Activated CD4-positive, alpha-beta T cell treated with anti-CD3 and anti-CD28 coated beads for 4 hours (primary cell): ENCODE measurements around the gene VDAC1.
"Not testable (repeated sequence)": the region's sequence is repeated elsewhere in the genome, so short reads cannot be mapped to it uniquely, and the experiment has no call there.

Experiments
- DNase-seq, 2 donors: peaks; one replicate each; pipeline ENCODE4 v3.0.0-alpha.2; 2020

Gene VDAC1

DNA sequence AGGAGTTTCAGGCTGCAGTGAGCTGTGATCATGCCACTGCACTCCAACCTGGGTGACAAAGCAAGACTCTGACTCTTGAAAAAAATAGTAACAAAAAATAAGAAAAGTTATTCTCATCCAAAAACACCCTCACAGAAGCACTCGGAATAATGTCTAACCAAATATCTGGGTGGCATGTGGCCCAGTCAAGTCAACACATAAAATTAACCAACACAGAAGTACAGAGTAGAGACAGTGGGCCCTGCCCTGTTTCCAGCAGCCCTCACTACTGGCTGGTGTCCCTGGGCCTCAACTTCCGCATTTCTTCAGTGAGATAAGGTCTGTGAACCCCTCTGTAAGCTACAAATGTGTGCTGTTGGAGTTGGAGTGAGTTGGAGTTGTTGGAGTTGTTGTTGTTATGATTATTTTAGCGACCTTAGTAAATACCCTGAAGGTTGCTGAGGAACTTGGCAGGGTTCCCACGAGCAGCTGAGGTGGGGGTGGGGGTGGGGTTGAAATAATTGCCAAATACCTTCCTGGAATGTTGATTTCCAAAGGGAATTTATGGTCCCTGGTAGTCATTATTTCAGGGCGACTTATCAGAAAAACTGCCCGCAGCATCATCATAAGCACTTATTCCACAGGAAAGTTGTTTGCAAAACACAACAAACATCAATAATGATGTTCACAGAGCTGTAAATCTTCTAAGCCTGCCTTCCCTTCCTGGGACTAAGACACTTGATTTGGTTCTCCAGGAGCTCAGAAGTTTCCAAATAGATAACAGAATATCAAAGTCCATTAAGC is 66.5 kb downstream of the VDAC1 start:
- DNase-seq = no peak

DNA sequence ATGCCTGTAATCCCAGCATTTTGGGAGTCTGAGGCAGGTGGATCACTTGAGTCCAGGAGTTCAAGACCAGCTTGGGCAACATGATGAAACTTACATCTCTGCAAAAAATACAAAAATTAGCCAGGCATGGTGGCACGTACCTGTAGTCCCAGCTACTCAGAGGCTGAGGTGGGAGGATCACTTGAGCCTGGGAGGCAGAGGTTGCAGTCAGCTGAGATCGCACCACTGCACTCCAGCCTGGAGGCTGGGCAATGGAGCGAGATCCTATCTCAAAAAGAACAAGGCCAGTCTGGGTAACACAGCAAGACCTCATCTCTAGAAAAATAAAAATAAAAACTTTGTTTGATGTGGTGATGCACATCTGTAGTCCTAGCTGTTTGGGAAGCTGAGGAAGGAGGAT is 67.1 kb downstream of the VDAC1 start:
- DNase-seq = not testable (repeated sequence)

DNA sequence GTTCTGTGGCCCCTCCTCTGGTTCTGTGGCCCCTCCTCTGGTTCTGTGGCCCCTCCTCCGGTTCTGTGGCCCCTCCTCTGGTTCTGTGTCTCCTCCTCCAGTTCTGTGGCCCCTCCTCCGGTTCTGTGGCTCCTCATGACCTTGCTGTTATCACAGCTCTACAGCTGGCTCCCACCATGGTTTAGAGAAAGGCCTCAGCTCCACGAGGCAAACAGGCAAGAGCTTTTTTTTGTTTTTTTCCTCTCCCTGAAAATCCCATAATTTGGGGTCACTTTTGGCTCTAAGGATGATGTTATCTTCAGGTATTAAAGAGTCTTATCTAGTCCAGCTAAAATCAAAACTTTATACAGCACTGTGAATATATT is 68.1 kb downstream of the VDAC1 start:
- no peak for DNase-seq

DNA sequence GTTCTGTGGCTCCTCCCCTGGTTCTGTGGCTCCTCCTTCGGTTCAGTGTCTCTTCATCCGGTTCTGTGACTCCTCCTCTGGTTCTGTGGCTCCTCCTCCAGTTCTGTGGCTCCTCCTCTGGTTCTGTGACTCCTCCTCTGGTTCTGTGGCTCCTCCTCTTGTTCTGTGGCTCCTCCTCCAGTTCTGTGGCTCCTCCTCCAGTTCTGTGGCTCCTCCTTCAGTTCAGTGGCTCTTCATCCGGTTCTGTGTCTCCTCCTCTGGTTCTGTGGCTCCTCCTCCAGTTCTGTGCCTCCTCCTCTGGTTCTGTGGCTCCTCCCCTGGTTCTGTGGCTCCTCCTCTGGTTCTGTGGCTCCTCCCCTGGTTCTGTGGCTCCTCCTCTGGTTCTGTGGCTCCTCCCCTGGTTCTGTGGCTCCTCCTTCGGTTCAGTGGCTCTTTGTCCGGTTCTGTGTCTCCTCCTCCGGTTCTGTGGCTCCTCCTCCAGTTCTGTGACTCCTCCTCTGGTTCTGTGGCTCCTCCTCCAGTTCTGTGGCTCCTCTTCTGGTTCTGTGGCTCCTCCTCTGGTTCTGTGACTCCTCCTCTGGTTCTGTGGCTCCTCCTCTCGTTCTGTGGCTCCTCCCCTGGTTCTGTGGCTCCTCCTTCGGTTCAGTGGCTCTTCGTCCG is 68.7 kb downstream of the VDAC1 start:
- DNase-seq = not testable (repeated sequence)

DNA sequence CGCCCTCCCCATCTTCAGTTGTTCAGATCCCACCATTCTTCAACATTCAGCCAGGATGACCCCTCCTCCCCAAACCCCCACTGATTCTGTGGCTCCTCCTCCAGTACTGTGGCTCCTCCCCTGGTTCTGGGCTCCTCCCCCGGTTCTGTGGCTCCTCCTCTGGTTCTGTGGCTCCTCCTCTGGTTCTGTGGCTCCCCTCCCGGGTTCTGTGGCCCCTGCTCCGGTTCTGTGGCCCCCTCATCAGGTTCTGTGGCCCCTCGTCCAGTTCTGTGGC is 69.2 kb downstream of the VDAC1 start:
- DNase-seq = no peak

DNA sequence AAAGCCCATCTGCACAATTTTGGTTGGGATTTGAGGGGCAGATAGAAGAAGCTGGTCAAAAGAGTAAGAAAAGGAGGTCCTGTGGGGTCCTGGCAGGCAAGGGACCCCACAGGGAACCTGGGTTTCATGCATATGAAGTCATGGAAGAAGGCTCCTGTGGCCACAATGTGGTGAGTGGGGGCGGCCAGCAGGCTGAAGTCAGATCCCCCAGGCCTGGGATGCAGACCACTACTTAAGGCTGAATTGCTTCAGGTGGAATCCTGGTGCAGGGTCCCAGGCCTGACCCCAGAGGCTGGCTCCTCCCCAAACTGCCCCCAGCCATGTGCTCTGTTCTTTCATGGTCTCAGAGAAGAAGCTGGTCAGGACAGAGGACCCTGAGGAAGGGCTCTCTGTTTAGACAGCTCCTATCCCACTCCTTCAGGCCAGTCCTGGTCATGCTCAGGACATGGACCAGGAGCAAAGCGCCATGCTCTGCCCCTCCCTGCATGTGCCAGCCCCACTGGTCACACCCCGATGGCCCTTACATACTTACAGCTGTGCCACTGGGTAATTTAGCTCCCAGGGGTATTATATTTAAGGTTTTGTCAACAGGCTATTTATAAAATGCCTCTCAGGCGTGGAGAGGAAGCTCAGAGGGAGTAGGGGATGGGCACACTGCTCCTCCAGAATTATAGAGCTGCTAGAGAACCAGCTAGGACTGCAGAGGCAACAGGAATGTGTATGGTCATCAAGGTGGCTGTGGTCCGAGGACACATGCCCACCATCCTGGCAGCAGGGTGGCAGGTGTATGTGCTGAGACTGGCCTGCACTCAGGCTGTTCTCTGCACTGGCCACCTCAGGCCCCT is 69.7 kb downstream of the VDAC1 start:
- DNase-seq = no peak

DNA sequence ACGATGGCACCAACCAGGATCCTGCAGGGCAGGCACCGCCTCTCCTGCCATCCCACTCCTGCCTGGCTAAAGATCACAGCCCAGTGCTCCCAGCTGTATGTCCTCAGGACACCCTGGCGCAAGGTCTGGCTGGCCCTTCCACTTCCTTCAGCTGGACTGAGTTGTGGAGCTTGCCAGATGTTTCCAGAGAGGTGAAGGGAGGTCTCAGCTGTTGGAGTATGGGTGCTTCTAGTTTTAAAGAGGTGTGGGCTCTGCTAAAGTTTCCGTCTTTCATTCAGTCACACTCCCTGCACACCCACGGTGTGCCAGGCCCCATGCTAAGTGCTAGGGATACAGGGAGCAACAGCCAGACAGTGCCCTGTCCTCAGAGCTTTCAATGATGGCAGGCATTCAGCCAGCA is 70.5 kb downstream of the VDAC1 start:
- no peak for DNase-seq

DNA sequence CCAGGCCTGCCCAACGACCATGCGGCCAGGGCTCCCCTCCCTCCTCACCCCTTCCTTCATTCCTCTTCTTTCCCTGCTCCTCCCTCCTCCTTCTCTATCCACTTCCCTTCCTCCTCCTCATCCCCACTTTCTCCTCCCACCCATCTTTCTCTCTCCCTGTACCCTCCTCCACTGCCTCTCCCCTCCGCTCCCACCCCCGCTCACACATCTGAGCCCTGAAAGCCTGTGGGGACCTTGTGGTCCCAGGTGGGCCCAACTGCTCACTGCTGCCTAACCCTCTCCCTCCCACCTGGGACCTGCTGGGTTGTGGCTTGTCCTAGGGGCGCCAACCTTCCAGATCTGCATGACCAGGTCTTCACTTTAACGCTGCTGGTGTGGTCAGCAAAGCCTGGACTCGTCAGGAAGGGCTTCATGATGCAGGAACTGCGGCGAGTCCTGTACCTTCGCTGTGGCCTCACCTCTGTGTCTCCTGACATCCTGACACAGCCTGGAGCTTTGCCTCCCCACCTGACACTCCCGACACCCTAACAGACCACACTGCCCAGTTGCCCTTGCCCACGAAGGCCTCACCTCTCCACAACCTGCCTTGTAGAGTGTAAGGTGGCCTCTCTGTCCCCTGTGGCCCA is 71.0 kb downstream of the VDAC1 start:
- no peak for DNase-seq

DNA sequence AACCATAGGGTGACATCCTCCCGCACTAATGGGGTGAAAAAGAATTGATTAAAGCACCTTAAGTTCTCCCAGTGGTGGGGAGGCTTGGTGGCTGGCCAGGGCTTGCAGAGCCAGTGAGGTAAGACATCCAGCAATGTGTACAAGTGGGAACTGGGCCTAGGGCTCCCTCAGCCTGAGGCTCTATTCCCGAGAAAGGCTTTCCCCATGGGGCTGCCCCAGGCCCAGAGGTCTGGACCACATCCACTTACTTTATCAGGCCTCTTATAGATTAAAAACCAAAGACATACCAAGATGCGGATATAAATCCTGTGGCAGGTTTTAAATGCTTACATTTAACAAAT is 71.6 kb downstream of the VDAC1 start:
- no peak for DNase-seq

DNA sequence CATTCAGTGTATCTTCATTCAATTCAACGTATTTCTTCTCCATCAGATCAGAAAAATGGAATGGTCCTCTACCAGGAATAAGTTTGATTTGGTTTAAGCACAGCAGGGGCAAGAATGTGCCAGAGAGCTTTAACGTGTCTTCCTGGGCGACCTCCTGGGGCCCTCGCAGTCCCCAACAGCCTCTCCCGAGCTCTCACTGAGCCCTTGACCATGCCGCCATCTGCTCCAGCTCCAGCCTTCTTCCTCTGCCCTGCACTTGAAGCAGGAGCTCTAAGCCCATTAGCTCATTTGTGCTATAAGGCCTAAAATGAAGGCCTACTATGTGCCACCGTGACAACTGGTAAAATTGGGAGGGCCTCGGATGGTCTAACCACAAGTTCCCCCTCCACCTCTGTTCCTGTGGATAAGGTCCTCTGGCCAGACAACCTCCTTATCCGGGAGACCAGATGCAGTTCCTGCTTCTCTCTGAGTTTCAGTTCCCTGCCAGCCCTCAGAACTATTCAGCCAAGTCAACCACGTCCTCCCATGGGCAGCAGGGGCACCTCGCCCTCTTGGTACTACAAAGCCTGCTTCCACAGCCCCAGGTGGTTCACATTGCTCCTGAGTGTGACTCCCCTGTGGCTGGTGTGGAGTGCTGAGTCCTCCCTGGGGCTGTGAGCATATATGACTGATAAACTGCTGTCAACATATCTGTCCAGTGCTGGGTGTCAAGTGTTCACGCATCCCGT is 72.2 kb downstream of the VDAC1 start:
- no peak for DNase-seq

DNA sequence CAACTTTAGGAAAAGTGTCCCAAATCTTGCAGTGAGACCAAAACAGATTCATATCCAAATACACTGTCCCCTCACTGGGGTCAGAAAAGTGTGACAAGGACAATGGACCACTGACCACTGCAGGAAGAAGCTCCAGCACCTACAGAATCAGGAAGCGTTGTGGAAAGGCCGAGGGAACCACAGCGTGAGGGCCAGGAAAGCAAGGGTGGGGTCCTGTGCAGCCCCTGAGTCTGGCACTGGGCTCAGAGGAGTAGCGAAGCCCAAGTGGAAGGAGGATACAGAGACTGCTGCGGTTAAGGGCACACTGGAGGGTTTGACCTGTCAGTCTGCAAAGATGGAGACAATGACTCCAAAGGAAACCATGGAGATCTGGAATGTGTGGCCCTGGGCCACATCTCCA is 73.2 kb downstream of the VDAC1 start:
- no peak for DNase-seq

DNA sequence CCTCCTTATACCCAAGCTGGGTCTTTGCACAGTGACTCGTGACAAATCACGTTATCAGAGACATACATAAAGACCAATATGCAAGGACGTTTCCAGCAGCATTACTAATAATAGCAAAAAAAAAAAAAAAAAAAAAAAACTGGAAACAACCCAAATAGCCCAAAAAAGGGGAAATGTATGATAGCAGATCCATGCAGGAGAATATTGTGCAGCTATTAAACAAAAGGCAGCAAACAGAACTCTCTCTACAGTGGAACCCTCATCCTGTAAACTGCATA is 74.0 kb downstream of the VDAC1 start:
- no peak for DNase-seq

DNA sequence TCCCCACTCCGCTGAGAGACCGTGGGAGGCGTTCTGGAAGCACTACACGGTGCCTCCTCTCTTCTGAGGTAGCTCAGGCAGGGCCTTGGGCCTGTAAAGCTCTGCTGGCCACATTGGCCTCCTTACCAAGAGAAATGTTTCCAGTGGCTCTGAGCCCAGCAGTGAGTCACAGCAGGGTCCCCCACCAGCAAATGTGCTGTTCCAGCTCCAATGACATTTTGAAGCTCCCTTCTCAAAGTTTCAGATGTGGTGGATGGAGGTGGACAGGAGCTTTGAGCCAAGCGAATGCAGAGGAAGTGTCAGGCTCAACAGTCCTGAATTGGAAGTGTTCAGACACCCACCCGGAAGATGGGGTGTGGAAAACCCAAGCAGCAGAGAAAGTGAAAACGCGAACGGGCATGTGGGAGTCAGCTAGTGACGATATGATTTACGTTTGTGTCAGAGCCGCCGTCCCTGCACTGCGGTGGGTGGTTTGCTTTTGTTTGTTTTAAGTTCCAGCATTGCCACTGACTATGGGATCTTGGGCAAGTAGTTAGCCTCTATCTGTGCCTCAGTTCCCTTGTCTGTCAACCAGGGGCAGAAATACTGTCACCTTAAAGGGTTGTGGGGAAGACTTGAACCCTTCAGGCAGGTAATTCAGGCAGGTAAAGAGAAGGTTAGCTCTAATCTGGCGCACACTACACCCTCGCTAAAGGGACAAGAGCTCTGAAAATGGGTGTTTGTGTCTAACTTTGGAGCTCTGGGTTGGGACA is 74.5 kb downstream of the VDAC1 start:
- peak; percentile 59 to 63 for DNase-seq

DNA sequence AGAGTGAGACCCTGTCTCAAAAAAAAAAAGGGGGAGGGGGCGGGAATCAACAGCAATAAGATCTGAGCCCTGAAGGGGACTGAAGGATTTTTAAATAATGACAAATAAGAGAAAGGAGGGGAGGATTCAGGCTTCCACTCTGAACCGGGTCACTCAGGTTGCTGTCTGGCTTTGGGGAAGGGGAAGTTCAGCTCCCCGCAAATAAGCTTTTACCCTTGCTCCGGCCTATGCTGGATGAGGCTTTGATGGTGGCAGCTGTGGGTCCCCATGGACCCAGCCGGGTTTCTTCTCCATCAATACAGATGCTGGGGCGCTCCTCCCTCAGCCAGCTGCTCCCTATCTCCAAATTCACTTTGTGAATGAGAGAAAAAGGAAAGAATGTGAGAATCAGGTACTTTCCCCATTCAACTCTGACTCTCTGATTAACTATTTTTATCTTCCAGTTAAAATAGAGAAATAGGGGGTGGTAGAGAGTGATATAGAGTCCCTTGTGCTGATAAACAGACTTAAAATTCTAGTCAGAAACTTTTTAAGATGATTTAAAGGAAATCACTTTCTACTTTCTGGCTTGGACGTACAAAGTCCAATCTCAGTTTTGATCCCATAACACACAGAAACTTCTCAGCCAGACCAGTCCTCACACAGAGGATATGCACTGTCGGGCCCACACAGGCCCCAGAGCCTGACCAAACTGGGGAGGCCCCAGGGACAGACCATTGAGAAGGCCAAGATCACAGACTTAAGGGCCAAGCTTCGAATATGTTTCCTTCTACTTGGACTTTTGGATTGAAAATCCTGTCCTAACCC is 76.0 kb downstream of the VDAC1 start:
- DNase-seq = no peak

DNA sequence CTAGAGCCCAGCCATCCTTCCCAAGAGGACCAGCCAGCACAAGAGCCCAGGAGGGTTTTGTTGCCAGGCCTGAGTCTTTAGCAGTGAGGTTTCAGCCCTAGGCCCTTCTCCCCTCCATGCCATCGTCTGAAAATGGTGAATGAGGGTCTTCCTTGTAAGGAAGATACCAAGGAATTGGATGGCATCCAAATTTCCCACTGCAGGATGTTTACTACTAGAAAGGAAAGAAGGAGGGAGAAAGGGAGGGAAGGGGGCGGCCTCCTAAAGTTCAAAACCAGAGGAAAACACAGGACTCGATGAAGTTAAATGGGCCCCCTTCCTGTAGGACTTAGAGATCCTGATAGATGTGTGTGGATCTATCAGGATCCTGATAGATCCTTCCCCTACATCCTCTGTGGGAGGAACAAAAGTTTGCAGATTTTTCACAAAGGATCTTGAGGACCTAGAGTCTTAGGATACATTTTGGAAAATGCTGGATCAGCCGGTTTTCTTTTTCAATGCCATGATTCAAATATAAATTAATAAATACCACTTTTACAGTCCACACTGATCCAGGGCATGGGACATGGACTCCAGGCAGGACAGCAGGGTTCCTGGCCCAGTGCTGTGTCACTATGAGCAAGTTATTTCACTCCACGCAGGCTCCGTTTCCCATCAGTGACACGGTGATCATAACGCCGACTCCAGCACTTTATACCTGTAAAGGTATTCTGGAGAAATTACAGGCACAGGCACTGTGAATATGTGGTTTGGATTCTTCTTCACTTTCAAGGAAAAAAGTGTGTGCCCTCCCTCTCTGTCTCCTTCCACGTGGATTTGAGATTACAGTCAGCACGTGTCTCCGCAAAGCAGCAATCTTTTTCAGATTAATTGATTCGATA is 77.2 kb downstream of the VDAC1 start:
- no peak for DNase-seq

DNA sequence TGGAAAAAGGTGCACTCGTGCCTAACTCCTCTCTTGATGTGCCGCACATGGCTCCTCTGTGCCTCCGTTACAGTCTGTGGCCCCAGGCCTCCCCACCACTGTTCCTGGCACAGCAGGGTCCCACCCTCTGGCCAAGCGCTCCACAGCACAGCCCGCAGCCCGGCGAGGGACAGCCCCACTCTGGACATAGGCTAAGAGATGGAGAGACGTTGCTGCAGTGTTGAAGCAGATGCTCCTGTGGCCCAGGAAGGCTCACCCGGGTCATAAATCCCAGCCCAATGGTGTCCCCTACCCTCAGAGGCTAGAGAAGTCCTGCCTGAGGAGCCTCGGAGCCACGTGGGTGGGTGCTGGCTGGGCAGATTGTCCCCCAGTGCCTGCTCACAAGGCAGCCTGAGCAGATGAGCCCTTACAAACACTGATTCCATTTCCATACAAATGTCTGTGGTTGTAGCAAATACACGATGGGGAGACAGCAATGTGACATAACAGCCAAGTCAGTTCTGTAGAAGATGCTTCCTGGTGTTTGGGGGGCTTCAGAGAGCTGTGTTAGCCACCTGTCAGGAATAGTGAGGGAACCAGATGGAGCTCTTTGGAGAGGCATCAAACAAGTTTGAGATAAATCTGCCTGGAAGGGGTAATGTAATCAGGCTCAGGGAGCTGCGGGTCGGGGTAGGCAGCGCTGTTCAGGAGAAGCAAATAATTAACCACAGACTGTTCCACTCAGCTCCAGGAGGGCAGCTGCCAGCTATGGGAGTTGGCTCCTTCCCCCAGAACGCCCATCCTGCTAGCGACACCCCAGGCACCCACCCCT is 78.1 kb downstream of the VDAC1 start:
- DNase-seq = no peak

DNA sequence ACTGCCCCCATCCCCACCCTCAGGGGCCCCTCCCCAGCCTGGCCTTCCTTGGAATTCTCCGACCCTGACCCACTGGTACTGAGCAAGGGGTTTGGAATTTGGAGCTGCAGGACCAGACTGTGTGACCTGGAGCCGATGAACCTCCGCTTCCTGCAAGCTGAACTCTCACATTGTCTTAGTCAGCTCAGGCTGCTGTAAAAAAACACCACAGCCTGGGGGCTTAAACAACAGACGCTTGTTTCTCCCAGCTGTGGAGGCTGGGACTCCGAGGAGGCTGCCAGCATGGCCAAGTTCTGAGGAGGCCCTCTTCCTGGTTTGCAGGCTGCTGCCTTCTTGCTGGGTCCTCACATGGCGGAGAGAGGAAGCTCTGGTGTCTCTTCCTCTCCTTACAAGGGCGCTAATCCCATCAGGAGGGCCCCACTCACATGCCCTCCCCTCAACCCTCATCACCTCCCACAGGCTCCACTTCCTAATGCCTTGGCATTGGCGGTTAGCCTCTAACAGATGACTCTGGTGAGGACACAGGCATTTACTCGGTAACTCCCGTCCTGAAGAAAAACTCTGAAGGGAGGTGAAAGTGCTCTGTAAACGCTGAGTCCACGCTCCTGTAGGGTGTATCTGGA is 78.8 kb downstream of the VDAC1 start:
- no peak for DNase-seq

DNA sequence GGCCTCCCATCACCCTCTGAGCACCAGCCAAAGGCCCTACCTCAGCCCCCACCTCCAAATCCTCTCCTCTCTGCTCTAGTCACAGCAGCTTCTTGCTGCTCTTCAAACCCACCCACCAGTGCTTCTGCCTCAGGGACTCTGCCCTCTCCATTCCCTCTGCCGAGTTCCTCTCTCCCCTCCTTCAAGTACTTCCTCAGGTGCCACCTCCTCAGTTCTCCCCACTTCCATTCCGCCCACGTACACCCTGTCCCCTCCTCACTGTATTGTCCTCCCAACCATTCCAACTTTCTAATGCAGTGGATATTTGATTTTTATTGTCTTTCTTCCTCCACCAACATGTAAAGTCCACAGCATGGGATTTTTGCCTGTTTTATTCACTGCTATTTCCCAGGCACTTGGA is 79.5 kb downstream of the VDAC1 start:
- DNase-seq = no peak

DNA sequence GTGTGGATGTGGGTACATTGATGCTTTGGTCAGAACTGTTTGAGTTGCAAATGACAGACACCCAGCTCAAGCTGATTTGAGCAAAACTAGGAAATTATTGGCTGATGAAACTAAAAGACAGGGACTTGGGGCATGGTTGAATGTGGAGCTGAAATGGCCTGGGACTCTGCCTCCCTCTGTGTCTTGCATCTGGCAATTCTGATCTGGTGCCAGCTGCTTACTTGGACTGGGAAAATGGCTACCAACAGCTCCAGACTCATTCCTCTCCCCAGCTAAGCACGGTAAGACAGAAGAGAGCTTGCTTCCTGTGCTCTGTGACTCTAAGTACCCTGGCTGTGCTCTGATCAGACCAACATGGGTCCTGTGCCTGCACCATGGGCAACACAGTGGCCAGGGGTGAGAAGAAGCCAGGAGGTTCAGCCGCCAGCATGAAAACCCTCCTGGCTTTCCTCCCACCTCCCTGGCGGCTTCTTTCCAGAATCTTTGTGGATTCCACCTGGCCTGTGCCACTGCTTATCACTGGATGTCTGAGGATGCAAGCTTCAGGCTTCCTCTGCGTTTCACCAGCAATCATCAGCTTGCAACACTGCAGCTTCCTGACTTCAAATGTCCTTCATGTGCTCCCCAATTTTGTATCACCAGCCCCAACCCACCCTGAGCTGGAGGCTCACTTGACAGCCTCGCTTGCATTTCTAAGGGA is 80.4 kb downstream of the VDAC1 start:
- no peak for DNase-seq
